HL-60/S4 treated with retinoic acid at 250 ng/mL for 4 days and 3 days (cell line): Measurements from ENCODE around the gene TM4SF4.

Experiments
- in situ Hi-C: fragments of 300-500 bp; cut with MboI; formaldehyde crosslinking; loops from 2 replicates; pipeline ENCODE4 v1.7.0; 2022; ENCODE audit warnings: low sequenced_read_pairs

Gene TM4SF4

GRCh38 chr3:149480326-149481017, 6.0 kb downstream of the TM4SF4 start:
- in situ Hi-C loops: loop anchor here (10.0 to 25.0 kb wide), 2 partner anchors 86 to 368 kb away; no protein-coding TSS in a partner anchor

GRCh38 chr3:149481056-149481455, 6.6 kb downstream of the TM4SF4 start:
- in situ Hi-C loops: loop anchor here (10.0 to 25.0 kb wide), 2 partner anchors 86 to 369 kb away; no protein-coding TSS in a partner anchor

GRCh38 chr3:149481491-149481890, 7.0 kb downstream of the TM4SF4 start:
- in situ Hi-C loops: loop anchor here (10.0 to 25.0 kb wide), 2 partner anchors 87 to 369 kb away; no protein-coding TSS in a partner anchor

- in situ Hi-C loops: loop anchor here (10.0 to 25.0 kb wide), 2 partner anchors 92 to 374 kb away; no protein-coding TSS in a partner anchor
Observed at GRCh38 chr3:149486726-149487125, 12.2 kb downstream of the TM4SF4 start.

- in situ Hi-C loops: loop anchor here (10.0 to 25.0 kb wide), 2 partner anchors 93 to 375 kb away; no protein-coding TSS in a partner anchor
Observed at GRCh38 chr3:149487598-149488197, 13.2 kb downstream of the TM4SF4 start.

- in situ Hi-C loops: loop anchor here (10.0 to 25.0 kb wide), 2 partner anchors 94 to 377 kb away; no protein-coding TSS in a partner anchor
Observed at GRCh38 chr3:149489060-149489690, 14.7 kb downstream of the TM4SF4 start.

- in situ Hi-C loops: loop anchor here (25.0 kb wide), 1 partner anchor 378 kb away; no protein-coding TSS in a partner anchor
Observed at GRCh38 chr3:149490260-149490971, 15.9 kb downstream of the TM4SF4 start.

- in situ Hi-C loops: loop anchor here (25.0 kb wide), 1 partner anchor 381 kb away; no protein-coding TSS in a partner anchor
Observed at GRCh38 chr3:149493315-149494021, 19.0 kb downstream of the TM4SF4 start.

GRCh38 chr3:149494022-149494758, 19.7 kb downstream of the TM4SF4 start:
- in situ Hi-C loops: loop anchor here (25.0 kb wide), 1 partner anchor 382 kb away; no protein-coding TSS in a partner anchor

GRCh38 chr3:149494759-149495580, 20.5 kb downstream of the TM4SF4 start:
- in situ Hi-C loops: loop anchor here (25.0 kb wide), 1 partner anchor 383 kb away; no protein-coding TSS in a partner anchor

GRCh38 chr3:149495581-149496125, 21.2 kb downstream of the TM4SF4 start:
- in situ Hi-C loops: loop anchor here (25.0 kb wide), 1 partner anchor 383 kb away; no protein-coding TSS in a partner anchor

- in situ Hi-C loops: loop anchor here (25.0 kb wide), 1 partner anchor 385 kb away; no protein-coding TSS in a partner anchor
Observed at GRCh38 chr3:149496891-149497290, 22.4 kb downstream of the TM4SF4 start.

- in situ Hi-C loops: loop anchor here (25.0 kb wide), 1 partner anchor 386 kb away; no protein-coding TSS in a partner anchor
Observed at GRCh38 chr3:149497966-149498670, 23.6 kb downstream of the TM4SF4 start.

GRCh38 chr3:149501524-149501923, 27.0 kb downstream of the TM4SF4 start:
- in situ Hi-C loops: no loop called here

- in situ Hi-C loops: no loop called here
Observed at GRCh38 chr3:149502438-149502837, 27.9 kb downstream of the TM4SF4 start.

- in situ Hi-C loops: no loop called here
Observed at GRCh38 chr3:149506540-149506939, 32.0 kb downstream of the TM4SF4 start.

- in situ Hi-C loops: no loop called here
Observed at GRCh38 chr3:149506965-149507364, 32.5 kb downstream of the TM4SF4 start.
